Muscle of leg (tissue), 11 donors: ENCODE data around the gene LPIN3. TPM values are rescaled to one million over a fixed set of nuclear protein-coding genes. Genes with fewer than 3 reads are reported as not detected.

Experiments used
- DNase-seq: peaks from one replicate; pipeline ENCODE4 v3.0.0; 2013
- H3K27ac ChIP-seq: one replicate; pipeline ENCODE4 v1.5.1; 2013; ENCODE audit warnings: mild to moderate bottlenecking, low read length, control low read depth
- H3K27me3 ChIP-seq: one replicate; pipeline ENCODE4 v1.6.1; 2013; ENCODE audit warnings: low read length; ENCODE audit not compliant: control insufficient read depth, insufficient read depth
- H3K36me3 ChIP-seq: one replicate; pipeline ENCODE4 v1.6.1; 2013; ENCODE audit warnings: low read length; ENCODE audit not compliant: control insufficient read depth, insufficient read depth
- H3K4me1 ChIP-seq: one replicate; pipeline ENCODE4 v1.6.1; 2013; ENCODE audit warnings: low read length; ENCODE audit not compliant: control insufficient read depth, insufficient read depth
- H3K4me3 ChIP-seq: one replicate; pipeline ENCODE4 v1.5.1; 2013; ENCODE audit warnings: low read length, control low read depth
- H3K9me3 ChIP-seq: replicated peaks from 2 replicates; pipeline ENCODE4 v1.6.1; 2013; ENCODE audit warnings: low read depth, low read length; ENCODE audit not compliant: control insufficient read depth
- WGBS: methylation state at CpG from one replicate; pipeline ENCODE4 v1.1.5; 2013; ENCODE audit warnings: missing lambda C conversion rate; ENCODE audit not compliant: insufficient coverage; 5-methylcytosine and 5-hydroxymethylcytosine counted together
- polyA plus RNA-seq, 8 donors: library from polyadenylated mRNA; unstranded; fragments of 120-200 nt; gene quantifications; one replicate each; pipeline versions ENCODE4 v1.2.1 to v1.2.3, GENCODE V29; 2013; ENCODE audit warnings: inconsistent platforms in 1 of 8, low replicate concordance in 1 of 8; ENCODE audit not compliant: insufficient read length in 8 of 8, insufficient read depth in 1 of 8
- total RNA-seq: library from RNA; stranded (reverse); fragments of 120-200 nt; gene quantifications from one replicate; pipeline ENCODE4 v1.2.4, GENCODE V29; 2013

Gene LPIN3
- total and polyA plus RNA-seq, 9 donors = 2.0 to 7.2 (median 3.4) TPM

DNA sequence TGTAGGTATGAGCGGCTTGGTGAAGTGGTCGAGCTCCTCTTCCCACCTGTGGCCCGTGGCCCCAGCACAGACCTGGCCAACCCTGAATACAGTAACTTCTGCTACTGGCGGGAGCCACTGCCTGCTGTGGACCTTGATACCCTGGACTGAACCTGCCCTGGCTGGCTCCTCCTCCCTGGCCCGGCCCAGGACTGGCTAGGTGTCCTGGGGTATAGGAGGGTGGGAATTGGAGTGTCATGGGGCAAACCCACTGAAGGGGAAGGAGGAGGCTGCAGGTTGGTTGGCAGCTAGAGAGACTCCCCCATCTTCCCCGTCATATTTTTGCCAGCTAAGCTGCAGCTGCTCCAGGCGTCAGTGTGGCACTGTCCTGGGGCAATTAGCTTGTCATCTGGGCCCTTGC is 18.1 kb downstream of the LPIN3 start:
- H3K4me3 ChIP-seq = no peak overlapping the region
- H3K27ac ChIP-seq = no peak overlapping the region
- 100% methylated on average over 2 of the region's 7 CpGs for WGBS
- H3K36me3 ChIP-seq = peaks cover 9% of the 10 kb centered on the region
- DNase-seq = no peak
- no peaks in the 10 kb centered on the region for H3K27me3 ChIP-seq
- H3K4me1 ChIP-seq = peaks cover 54% of the 10 kb centered on the region
- no peaks in the 10 kb centered on the region for H3K9me3 ChIP-seq

GRCh38 chr20:41359541-41360011 is 19.0 kb downstream of the LPIN3 start:
- H3K4me3 ChIP-seq = no peak overlapping the region
- 70% methylated on average over 7 of the region's 9 CpGs for WGBS
- no peaks in the 10 kb centered on the region for H3K9me3 ChIP-seq
- H3K36me3 ChIP-seq = peaks cover 17% of the 10 kb centered on the region
- peaks cover 54% of the 10 kb centered on the region for H3K4me1 ChIP-seq
- peak; percentile 61 for DNase-seq
- H3K27me3 ChIP-seq = peaks cover under 1% of the 10 kb centered on the region
- no peak overlapping the region for H3K27ac ChIP-seq

- WGBS = 80% methylated on average over 22 of the region's 22 CpGs
- H3K4me1 ChIP-seq = peaks cover 68% of the 10 kb centered on the region
- peaks cover 17% of the 10 kb centered on the region for H3K36me3 ChIP-seq
- H3K27ac ChIP-seq = peak overlapping the region; percentile 51
- H3K4me3 ChIP-seq = no peak overlapping the region
- peak; percentile 81 for DNase-seq
- H3K9me3 ChIP-seq = no peaks in the 10 kb centered on the region
- H3K27me3 ChIP-seq = peaks cover 16% of the 10 kb centered on the region
Measured at GRCh38 chr20:41360831-41361756, 20.5 kb downstream of the LPIN3 start.

DNA sequence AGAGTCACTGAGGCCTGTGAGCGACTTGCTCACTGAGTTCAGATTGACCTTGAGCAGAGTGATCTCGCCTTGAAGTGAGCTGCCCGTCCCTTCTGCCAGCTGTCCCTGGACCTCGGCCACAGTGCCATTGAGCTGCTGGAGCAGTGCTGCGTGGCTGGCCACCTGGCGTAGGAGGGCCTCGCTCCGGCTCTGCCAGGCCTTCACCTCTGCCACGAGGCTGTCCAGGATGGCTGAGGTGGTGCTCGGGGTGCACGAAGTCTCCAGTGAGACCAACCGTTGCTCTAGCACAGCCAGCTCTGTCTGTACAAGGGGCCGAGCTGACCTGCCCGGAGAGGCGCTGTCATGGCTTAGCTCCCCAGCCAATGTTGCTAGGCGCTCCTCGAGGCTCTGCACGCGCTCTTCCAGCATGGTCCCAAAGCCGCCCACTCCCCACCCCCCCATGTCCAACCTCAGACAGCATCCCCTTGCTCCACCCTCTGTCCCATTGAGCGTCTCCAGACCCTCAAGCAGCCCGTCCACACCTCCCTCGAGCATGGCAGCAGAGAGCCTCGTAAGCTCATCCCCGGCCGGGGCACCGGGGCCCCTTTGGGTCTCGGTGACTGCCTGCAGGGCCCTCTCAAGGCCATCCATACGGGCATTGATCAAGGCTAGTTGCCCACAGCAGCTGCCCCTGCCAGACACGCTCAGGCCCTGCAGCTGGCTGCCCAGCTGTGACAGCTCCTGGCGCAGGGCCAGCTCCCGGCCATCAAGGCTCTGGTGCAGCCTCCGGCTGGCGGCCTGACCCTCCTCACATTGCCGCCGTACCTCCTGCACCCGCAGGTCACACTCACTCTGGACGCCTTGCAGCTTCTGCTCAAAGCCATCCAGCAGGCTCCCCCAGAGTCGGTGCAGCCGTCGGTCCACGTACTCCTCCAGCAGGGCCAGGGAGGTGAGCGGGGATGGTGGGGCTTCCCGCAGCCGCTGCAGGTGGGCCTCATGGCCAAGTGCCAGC is 21.4 kb downstream of the LPIN3 start:
- DNase-seq = no peak
- 74% methylated on average over 44 of the region's 45 CpGs for WGBS
- no peaks in the 10 kb centered on the region for H3K9me3 ChIP-seq

DNA sequence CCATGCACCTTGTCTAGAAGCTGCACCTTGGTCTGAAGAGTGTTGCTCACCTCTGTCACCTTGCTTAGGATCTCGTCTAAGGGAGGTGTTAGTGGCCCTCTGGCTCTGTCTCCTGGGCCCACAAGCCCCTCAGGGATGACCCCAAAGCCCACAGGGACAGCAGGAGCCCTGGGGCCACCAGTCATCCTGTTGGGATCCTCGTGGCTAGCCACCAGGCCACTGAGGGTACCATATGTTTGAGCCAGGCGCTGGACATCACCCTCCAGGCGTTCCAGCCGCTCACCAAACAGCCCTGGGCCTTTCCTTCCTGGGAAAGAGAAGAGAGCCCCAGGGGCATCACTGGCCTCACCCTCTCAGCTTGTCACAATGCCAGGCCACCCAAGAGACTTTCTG is 22.1 kb downstream of the LPIN3 start:
- Histone ChIP-seq H3K27ac (no peak overlapping the region), H3K27me3 (peaks cover 26% of the 10 kb centered on the region), H3K36me3 (peaks cover 17% of the 10 kb centered on the region), H3K4me3 (no peak overlapping the region), H3K9me3 (no peaks in the 10 kb centered on the region), H3K4me1 (peaks cover 69% of the 10 kb centered on the region)
- 86% methylated on average over 5 of the region's 5 CpGs for WGBS
- no peak for DNase-seq

More for the DNA sequence above, 21.4 kb downstream of the LPIN3 start:
- peaks cover 71% of the 10 kb centered on the region for H3K4me1 ChIP-seq
- no peak overlapping the region for H3K4me3 ChIP-seq
- H3K27me3 ChIP-seq = peaks cover 19% of the 10 kb centered on the region
- H3K27ac ChIP-seq = peak overlapping the region; percentile 20
- H3K36me3 ChIP-seq = peaks cover 17% of the 10 kb centered on the region

- Histone ChIP-seq H3K4me1 (peaks cover 61% of the 10 kb centered on the region), H3K4me3 (no peak overlapping the region), H3K27ac (no peak overlapping the region), H3K9me3 (no peaks in the 10 kb centered on the region), H3K36me3 (peaks cover 17% of the 10 kb centered on the region), H3K27me3 (peaks cover 28% of the 10 kb centered on the region)
- DNase-seq = no peak
- WGBS = 91% methylated on average over 5 of the region's 7 CpGs
Measured at GRCh38 chr20:41363601-41364000, 23.0 kb downstream of the LPIN3 start.

GRCh38 chr20:41364236-41364855 is 23.7 kb downstream of the LPIN3 start:
- no peak for DNase-seq
- WGBS = 84% methylated on average over 6 of the region's 13 CpGs

DNA sequence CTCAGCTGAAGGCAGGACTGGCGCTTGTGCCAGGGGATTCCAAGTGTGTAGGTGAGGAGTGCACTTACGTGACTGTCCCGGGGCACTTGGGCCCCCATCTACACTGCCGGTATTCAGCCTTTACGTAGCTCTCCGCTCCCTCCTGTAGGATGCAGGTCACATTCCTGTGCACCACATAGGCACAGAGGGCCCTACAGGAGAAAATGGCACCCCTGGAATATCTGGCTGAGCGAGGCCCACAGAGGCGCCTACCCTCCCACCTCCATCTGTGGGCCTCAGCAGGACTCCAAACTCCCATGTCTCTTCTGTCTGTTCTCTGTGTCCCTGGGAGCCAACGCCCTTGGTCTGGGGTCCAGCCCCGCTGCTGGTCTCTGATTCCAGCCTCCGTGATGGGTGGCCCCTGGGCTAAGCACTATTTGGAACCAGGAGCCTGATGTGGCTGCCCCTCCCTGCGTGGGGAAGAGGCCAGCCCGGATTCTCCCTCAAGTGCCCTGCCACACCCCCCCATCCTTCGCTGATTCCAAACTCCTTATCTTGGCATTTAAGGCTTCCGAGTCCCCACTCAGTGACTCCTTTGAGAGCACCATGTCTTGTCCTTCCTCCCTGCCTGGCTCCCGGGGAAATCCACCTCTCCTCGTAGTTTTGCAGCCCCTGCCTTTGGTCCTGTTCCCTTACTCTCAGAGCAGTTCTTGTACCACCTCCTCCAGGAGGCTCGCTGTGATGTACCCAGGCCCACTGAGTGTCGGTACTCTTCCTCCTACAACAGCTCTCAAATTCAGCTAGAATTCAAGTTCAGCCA is 24.5 kb downstream of the LPIN3 start:
- Histone ChIP-seq H3K36me3 (peaks cover 17% of the 10 kb centered on the region), H3K4me3 (peak overlapping the region; percentile 41), H3K27ac (no peak overlapping the region), H3K9me3 (no peaks in the 10 kb centered on the region), H3K4me1 (peaks cover 51% of the 10 kb centered on the region), H3K27me3 (peaks cover 28% of the 10 kb centered on the region)
- no peak for DNase-seq
- 64% methylated on average over 14 of the region's 19 CpGs for WGBS

More at GRCh38 chr20:41364236-41364855, 23.7 kb downstream of the LPIN3 start:
- Histone ChIP-seq H3K9me3 (no peaks in the 10 kb centered on the region), H3K27ac (no peak overlapping the region), H3K4me1 (peaks cover 56% of the 10 kb centered on the region), H3K4me3 (no peak overlapping the region), H3K27me3 (peaks cover 28% of the 10 kb centered on the region), H3K36me3 (peaks cover 17% of the 10 kb centered on the region)
